ENCODE results near the gene POGLUT3. TPM values are rescaled to one million over a fixed set of nuclear protein-coding genes. Genes with fewer than 3 reads are reported as not detected.

POGLUT3 gene
- total RNA-seq, 4 donors from 2014 or later: 18.8 to 24.0 (median 19.6) TPM

DNA sequence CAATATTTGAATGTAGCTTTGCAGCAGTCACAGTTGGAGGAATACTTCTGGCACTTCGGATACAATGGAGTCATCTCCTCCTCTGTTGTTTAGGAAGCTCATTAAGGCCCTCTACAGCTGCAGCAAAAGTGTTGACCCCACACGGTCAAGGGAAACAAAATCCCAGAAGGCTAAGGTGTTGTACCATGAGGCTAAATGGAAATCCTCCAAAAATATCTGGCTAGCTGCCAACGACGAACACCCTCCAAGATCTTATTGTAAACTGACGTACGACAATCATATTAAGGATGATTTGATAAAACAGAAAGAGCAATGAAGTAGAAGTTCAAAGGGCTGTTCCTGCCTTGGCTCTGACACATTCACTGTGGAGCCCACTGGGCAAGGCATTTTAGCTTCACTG, 4.0 kb downstream of the POGLUT3 start:
- intact Hi-C loops (cut with DNase I): loop anchor here (10.0 kb wide), 2 partner anchors 101 to 171 kb away; partner anchors contain the start of genes DDX10 and EXPH5

DNA sequence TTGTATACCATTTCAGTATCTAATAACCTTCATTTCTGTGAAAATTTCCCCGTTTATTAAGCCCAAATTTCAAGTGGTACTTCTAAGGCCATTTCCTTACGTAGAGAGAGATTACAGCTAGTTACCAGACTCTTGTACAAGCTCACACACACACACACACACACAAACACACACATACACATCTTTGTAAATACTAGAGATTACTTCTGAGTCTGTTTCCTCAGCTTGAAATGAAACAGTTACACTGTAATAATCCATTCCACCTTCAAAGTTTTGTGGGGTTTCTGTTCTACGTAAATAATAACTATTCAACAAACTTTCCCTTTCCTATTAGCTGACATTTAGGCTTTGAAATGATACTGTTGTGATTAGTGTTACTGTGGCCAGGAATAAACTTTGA, 6.2 kb downstream of the POGLUT3 start:
- H3K27me3 ChIP-seq: no peaks in the 10 kb centered on the region
- intact Hi-C loops (cut with DNase I): loop anchor here (10.0 kb wide), 2 partner anchors 103 to 173 kb away; partner anchors contain the start of genes DDX10 and EXPH5
- H3K4me1 ChIP-seq: peaks cover 3 to 22% (median 14%) of the 10 kb centered on the region in 4 donors
- 94% methylated on average over 3 of the region's 3 CpGs for WGBS
- peaks cover 10 to 34% (median 23%) of the 10 kb centered on the region in 4 donors for H3K36me3 ChIP-seq
- H3K27ac ChIP-seq (replicated peaks in 1 of 4): no peak overlapping the region
- H3K9me3 ChIP-seq: no peaks in the 10 kb centered on the region
- no peak for DNase-seq (ENCODE audit: extremely low spot score)
- no peak overlapping the region for H3K4me3 ChIP-seq
- no peak for TF ChIP-seq POLR2AphosphoS5 (IDR thresholded peaks at IDR 0.05)
- TF ChIP-seq, protein P1, sequence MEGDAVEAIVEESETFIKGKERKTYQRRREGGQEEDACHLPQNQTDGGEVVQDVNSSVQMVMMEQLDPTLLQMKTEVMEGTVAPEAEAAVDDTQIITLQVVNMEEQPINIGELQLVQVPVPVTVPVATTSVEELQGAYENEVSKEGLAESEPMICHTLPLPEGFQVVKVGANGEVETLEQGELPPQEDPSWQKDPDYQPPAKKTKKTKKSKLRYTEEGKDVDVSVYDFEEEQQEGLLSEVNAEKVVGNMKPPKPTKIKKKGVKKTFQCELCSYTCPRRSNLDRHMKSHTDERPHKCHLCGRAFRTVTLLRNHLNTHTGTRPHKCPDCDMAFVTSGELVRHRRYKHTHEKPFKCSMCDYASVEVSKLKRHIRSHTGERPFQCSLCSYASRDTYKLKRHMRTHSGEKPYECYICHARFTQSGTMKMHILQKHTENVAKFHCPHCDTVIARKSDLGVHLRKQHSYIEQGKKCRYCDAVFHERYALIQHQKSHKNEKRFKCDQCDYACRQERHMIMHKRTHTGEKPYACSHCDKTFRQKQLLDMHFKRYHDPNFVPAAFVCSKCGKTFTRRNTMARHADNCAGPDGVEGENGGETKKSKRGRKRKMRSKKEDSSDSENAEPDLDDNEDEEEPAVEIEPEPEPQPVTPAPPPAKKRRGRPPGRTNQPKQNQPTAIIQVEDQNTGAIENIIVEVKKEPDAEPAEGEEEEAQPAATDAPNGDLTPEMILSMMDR (IDR thresholded peaks at IDR 0.05): no peak
- no peak for TF ChIP-seq POLR2A (IDR thresholded peaks at IDR 0.05; ENCODE audit: low read depth)
- TF ChIP-seq EP300 (IDR thresholded peaks at IDR 0.05): no peak

More for the DNA sequence above, 4.0 kb downstream of the POGLUT3 start:
- H3K9me3 ChIP-seq: no peaks in the 10 kb centered on the region
- 27% methylated on average over 6 of the region's 6 CpGs for WGBS
- peaks cover 6 to 36% (median 23%) of the 10 kb centered on the region in 4 donors for H3K4me1 ChIP-seq
- H3K27me3 ChIP-seq: no peaks in the 10 kb centered on the region
- DNase-seq (ENCODE audit: extremely low spot score): no peak
- peaks cover 10 to 14% (median 12%) of the 10 kb centered on the region in 4 donors for H3K36me3 ChIP-seq
- TF ChIP-seq, protein P1 (IDR thresholded peaks at IDR 0.05): no peak
- TF ChIP-seq POLR2AphosphoS5 (IDR thresholded peaks at IDR 0.05) (no peak), EP300 (IDR thresholded peaks at IDR 0.05) (no peak), POLR2A (IDR thresholded peaks at IDR 0.05; ENCODE audit: low read depth) (no peak)
- no peak overlapping the region for H3K4me3 ChIP-seq
- no peak overlapping the region for H3K27ac ChIP-seq (replicated peaks in 1 of 4)

DNA sequence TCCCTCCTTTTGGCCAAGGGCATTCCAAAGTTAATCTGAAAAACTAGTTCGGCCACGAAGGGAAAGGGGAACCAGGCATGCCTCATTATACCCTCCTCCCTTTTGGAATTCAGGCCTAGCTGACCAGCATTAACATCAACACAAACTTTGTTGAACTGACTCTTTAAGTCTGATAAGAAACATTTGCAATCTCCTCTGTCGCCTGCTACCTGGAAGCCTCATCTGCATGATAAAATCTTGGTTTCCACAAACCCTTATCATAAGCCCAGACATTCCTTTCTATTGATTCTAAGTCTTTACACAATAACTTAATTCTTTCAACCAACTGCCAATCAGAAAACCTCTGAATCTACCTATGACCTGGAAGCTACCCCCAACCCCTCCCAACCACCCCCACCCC, 11.4 kb downstream of the POGLUT3 start:
- H3K9me3 ChIP-seq: no peaks in the 10 kb centered on the region
- DNase-seq (ENCODE audit: extremely low spot score): no peak
- H3K4me1 ChIP-seq: no peaks in the 10 kb centered on the region
- intact Hi-C loops (cut with DNase I): no loop called here
- H3K27me3 ChIP-seq: no peaks in the 10 kb centered on the region
- no peak overlapping the region for H3K27ac ChIP-seq (replicated peaks in 1 of 4)
- TF ChIP-seq EP300 (IDR thresholded peaks at IDR 0.05): no peak
- no peak for TF ChIP-seq POLR2A (IDR thresholded peaks at IDR 0.05; ENCODE audit: low read depth)
- TF ChIP-seq, protein P1 (IDR thresholded peaks at IDR 0.05): no peak
- no peak for TF ChIP-seq POLR2AphosphoS5 (IDR thresholded peaks at IDR 0.05)
- H3K4me3 ChIP-seq: no peak overlapping the region
- H3K36me3 ChIP-seq: peaks cover 10 to 85% (median 52%) of the 10 kb centered on the region in 4 donors
- 92% methylated on average over 3 of the region's 3 CpGs for WGBS

DNA sequence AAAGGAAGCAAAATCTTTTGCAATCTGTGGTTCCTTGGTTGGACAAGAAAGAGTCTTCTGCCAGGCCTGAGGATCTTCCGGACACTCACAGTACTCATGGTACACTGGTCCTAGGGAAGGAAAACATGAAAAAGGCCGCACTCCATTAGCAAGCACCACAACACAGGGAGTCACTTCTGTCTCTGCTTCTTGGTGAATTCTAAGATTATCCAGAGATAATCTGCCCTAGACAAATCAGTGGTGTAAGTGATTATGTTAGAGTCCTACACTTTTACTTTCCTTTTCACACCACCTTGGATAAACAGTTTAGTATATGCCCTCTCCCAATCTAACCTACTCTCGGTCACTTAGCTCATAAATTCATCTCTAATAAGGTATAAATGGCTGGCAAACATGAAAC, 11.9 kb downstream of the POGLUT3 start:
- Histone ChIP-seq H3K27me3 (no peaks in the 10 kb centered on the region), H3K9me3 (no peaks in the 10 kb centered on the region), H3K4me1 (no peaks in the 10 kb centered on the region), H3K36me3 (peaks cover 11 to 90% (median 55%) of the 10 kb centered on the region in 4 donors), H3K27ac (replicated peaks in 1 of 4) (no peak overlapping the region), H3K4me3 (no peak overlapping the region)
- TF ChIP-seq, protein P1 (IDR thresholded peaks at IDR 0.05): no peak
- TF ChIP-seq EP300 (IDR thresholded peaks at IDR 0.05) (no peak), POLR2A (IDR thresholded peaks at IDR 0.05; ENCODE audit: low read depth) (no peak), POLR2AphosphoS5 (IDR thresholded peaks at IDR 0.05) (no peak)
- WGBS: 99% methylated on average over 3 of the region's 3 CpGs
- intact Hi-C loops (cut with DNase I): no loop called here
- DNase-seq (ENCODE audit: extremely low spot score): no peak

DNA sequence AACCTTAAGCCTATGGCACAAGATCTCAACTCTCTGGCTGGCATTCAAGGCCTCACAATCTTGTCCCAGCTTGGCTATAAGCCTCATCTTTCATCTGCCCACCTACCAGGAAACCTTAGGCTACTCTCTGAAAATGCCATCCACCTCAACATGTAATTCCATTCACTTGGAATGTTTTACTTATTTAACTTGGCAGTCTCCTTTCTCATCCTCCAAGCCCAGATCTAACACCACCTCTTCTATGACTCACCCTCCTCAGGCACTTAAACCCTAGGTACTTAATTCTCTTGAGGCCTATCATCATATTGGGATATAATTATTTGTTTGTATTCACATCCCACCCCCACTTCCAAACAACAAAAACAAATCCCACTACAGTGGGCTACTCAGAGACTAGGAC, 15.0 kb downstream of the POGLUT3 start:
- Histone ChIP-seq H3K4me3 (no peak overlapping the region), H3K4me1 (no peaks in the 10 kb centered on the region), H3K27me3 (no peaks in the 10 kb centered on the region), H3K36me3 (peaks cover 5 to 98% (median 56%) of the 10 kb centered on the region in 4 donors), H3K9me3 (no peaks in the 10 kb centered on the region), H3K27ac (replicated peaks in 1 of 4) (peak overlapping the region in 1 of 4 donors; percentile 17)
- intact Hi-C loops (cut with DNase I): no loop called here
- TF ChIP-seq, protein P1 (IDR thresholded peaks at IDR 0.05): no peak
- TF ChIP-seq EP300 (IDR thresholded peaks at IDR 0.05) (no peak), POLR2AphosphoS5 (IDR thresholded peaks at IDR 0.05) (no peak), POLR2A (IDR thresholded peaks at IDR 0.05; ENCODE audit: low read depth) (no peak)
- DNase-seq (ENCODE audit: extremely low spot score): no peak

Measured in esophagus muscularis mucosa (tissue), 4 donors.